Thoracic aorta (tissue), 2 donors: ENCODE data around the gene ENPP6. TPM values are rescaled to one million over a fixed set of nuclear protein-coding genes. Genes with fewer than 3 reads are reported as not detected.

Source experiments
- ATAC-seq: fragments of 150-250 bp; one replicate; pipeline ENCODE4 v1.8.0; 2017; ENCODE audit warnings: low read depth; ENCODE audit not compliant: insufficient number of reproducible peaks, low FRiP score
- DNase-seq: peaks from one replicate; pipeline ENCODE4 v3.0.0-alpha.2; 2020; ENCODE audit warnings: low spot score
- H3K27ac ChIP-seq, 2 donors: fragments of 200-600 bp; sonication (generic); 1 replicate in 1 of 2; 2 replicates in 1 of 2; pipeline ENCODE4 v1.5.1; 2016; ENCODE audit warnings: mild to moderate bottlenecking in 2 of 2, moderate library complexity in 2 of 2
- H3K27me3 ChIP-seq: fragments of 200-600 bp; sonication (generic); replicated peaks from 2 replicates; pipeline ENCODE4 v1.6.0; 2016; ENCODE audit warnings: mild to moderate bottlenecking; ENCODE audit not compliant: insufficient read depth
- H3K36me3 ChIP-seq: fragments of 200-600 bp; sonication (generic); one replicate; pipeline ENCODE4 v1.5.1; 2016
- H3K4me1 ChIP-seq, 2 donors: fragments of 200-600 bp; sonication (generic); 1 replicate in 1 of 2; 2 replicates in 1 of 2; pipeline versions ENCODE4 v1.5.1 to v1.6.0; 2016; ENCODE audit warnings: low read depth in 2 of 2, mild to moderate bottlenecking in 1 of 2; ENCODE audit not compliant: control insufficient read depth in 1 of 2
- H3K4me3 ChIP-seq: fragments of 200-600 bp; sonication (generic); 2 replicates; pipeline ENCODE4 v1.5.1; 2016; ENCODE audit warnings: mild to moderate bottlenecking
- H3K9me3 ChIP-seq: fragments of 200-600 bp; sonication (generic); 2 replicates; pipeline ENCODE4 v1.5.1; 2016
- CTCF ChIP-seq: fragments of 200-600 bp; sonication (generic); IDR thresholded peaks from one replicate; pipeline ENCODE4 v1.5.1; 2019; ENCODE audit warnings: antibody characterized with exemption
- total RNA-seq, 2 donors: library from RNA; depleted of rRNA; stranded (reverse); fragments of >200 nt; gene quantifications; one replicate each; pipeline versions ENCODE4 v1.1.0 to v1.2.3, GENCODE V29; 2016

ENPP6 gene
- total RNA-seq, 2 donors from 2014 or later, result 0.27 to 2.0 TPM

- Histone ChIP-seq H3K4me1 (peaks cover 5 to 37% of the 10 kb centered on the region in 2 donors), H3K27me3 (no peaks in the 10 kb centered on the region), H3K36me3 (no peaks in the 10 kb centered on the region), H3K27ac (no peak overlapping the region), H3K9me3 (no peaks in the 10 kb centered on the region), H3K4me3 (no peak overlapping the region)
- TF ChIP-seq CTCF, result peak; percentile 29
- DNase-seq (no peak), ATAC-seq (no peak)
Observed at GRCh38 chr4:184100297-184100885, 117.3 kb downstream of the ENPP6 start.

GRCh38 chr4:184099535-184099966 is 118.1 kb downstream of the ENPP6 start:
- Histone ChIP-seq H3K27me3 (no peaks in the 10 kb centered on the region), H3K27ac (no peak overlapping the region), H3K36me3 (no peaks in the 10 kb centered on the region), H3K4me1 (peaks cover 5 to 31% of the 10 kb centered on the region in 2 donors), H3K4me3 (no peak overlapping the region), H3K9me3 (no peaks in the 10 kb centered on the region)
- ATAC-seq (no peak), DNase-seq (no peak)
- no peak for TF ChIP-seq CTCF

GRCh38 chr4:184099000-184099399 is 118.7 kb downstream of the ENPP6 start:
- H3K4me1 ChIP-seq, result peaks cover 2 to 25% of the 10 kb centered on the region in 2 donors
- no peaks in the 10 kb centered on the region for H3K9me3 ChIP-seq
- H3K36me3 ChIP-seq, result no peaks in the 10 kb centered on the region
- H3K27me3 ChIP-seq, result no peaks in the 10 kb centered on the region
- no peak overlapping the region for H3K4me3 ChIP-seq
- no peak overlapping the region for H3K27ac ChIP-seq
- TF ChIP-seq CTCF, result no peak
- no peak for ATAC-seq
- no peak for DNase-seq

GRCh38 chr4:184097815-184098214 is 119.9 kb downstream of the ENPP6 start:
- DNase-seq (no peak), ATAC-seq (no peak)
- no peaks in the 10 kb centered on the region for H3K27me3 ChIP-seq
- no peaks in the 10 kb centered on the region for H3K36me3 ChIP-seq
- no peak overlapping the region for H3K27ac ChIP-seq
- no peak overlapping the region for H3K4me3 ChIP-seq
- H3K9me3 ChIP-seq, result no peaks in the 10 kb centered on the region
- H3K4me1 ChIP-seq, result peaks cover 0 to 14% of the 10 kb centered on the region in 2 donors
- no peak for TF ChIP-seq CTCF

- DNase-seq, result no peak
- Histone ChIP-seq H3K27ac (no peak overlapping the region), H3K27me3 (no peaks in the 10 kb centered on the region), H3K9me3 (no peaks in the 10 kb centered on the region), H3K36me3 (no peaks in the 10 kb centered on the region), H3K4me1 (peaks cover 0 to 9% of the 10 kb centered on the region in 2 donors), H3K4me3 (peak overlapping the region; percentile 61)
- TF ChIP-seq CTCF, result peak; percentile 15
- no peak for ATAC-seq
Observed at GRCh38 chr4:184097241-184097605, 120.5 kb downstream of the ENPP6 start.
